Measurements from ENCODE around the gene ALPK3.

- TF ChIP-seq, protein P1, sequence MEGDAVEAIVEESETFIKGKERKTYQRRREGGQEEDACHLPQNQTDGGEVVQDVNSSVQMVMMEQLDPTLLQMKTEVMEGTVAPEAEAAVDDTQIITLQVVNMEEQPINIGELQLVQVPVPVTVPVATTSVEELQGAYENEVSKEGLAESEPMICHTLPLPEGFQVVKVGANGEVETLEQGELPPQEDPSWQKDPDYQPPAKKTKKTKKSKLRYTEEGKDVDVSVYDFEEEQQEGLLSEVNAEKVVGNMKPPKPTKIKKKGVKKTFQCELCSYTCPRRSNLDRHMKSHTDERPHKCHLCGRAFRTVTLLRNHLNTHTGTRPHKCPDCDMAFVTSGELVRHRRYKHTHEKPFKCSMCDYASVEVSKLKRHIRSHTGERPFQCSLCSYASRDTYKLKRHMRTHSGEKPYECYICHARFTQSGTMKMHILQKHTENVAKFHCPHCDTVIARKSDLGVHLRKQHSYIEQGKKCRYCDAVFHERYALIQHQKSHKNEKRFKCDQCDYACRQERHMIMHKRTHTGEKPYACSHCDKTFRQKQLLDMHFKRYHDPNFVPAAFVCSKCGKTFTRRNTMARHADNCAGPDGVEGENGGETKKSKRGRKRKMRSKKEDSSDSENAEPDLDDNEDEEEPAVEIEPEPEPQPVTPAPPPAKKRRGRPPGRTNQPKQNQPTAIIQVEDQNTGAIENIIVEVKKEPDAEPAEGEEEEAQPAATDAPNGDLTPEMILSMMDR (conservative IDR thresholded peaks at IDR 0.05), result no peak
- no peak for TF ChIP-seq ZFX (IDR thresholded peaks at IDR 0.05)
Observed at GRCh38 chr15:84879088-84879780, 62.1 kb downstream of the ALPK3 start.

Data from C4-2B (cell line).